Astrocyte (in vitro differentiated cells and primary cell): Measurements from ENCODE around the gene CH25H. TPM values are rescaled to one million over a fixed set of nuclear protein-coding genes. Genes with fewer than 3 reads are reported as not detected.

Experiments used
- DNase-seq: peaks from one replicate; pipeline ENCODE4 v3.0.0-alpha.2; 2010; ENCODE audit warnings: low read depth
- FAIRE-seq: peaks from 2 replicates; lab custom pipeline; 2011; peaks lifted over from hg19 to GRCh38; lab: Jason Lieb, UNC
- H2AFZ ChIP-seq: 2 replicates; pipeline ENCODE4 v1.6.0; 2012; ENCODE audit warnings: low read depth, low read length, inconsistent platforms
- H3K27ac ChIP-seq: 2 replicates; pipeline ENCODE4 v1.5.1; 2011; ENCODE audit warnings: low read depth, low read length, inconsistent platforms
- H3K27me3 ChIP-seq: 2 replicates; pipeline ENCODE4 v1.6.0; 2011; ENCODE audit warnings: low read length, inconsistent platforms; ENCODE audit not compliant: insufficient read depth
- H3K36me3 ChIP-seq: 2 replicates; pipeline ENCODE4 v1.5.1; 2011; ENCODE audit warnings: low read length, inconsistent platforms; ENCODE audit not compliant: insufficient read depth
- H3K4me1 ChIP-seq: 2 replicates; pipeline ENCODE4 v1.5.1; 2011; ENCODE audit warnings: low read length, inconsistent platforms; ENCODE audit not compliant: insufficient read depth
- H3K4me2 ChIP-seq: 2 replicates; pipeline ENCODE4 v1.6.0; 2012; ENCODE audit warnings: low read length, inconsistent platforms
- H3K4me3 ChIP-seq: 2 replicates; pipeline ENCODE4 v1.5.1; 2011; ENCODE audit warnings: low read depth, mild to moderate bottlenecking, low read length, inconsistent platforms; ENCODE audit not compliant: insufficient read depth
- H3K79me2 ChIP-seq: 2 replicates; pipeline ENCODE4 v1.6.0; 2012; ENCODE audit warnings: mild to moderate bottlenecking, low read length, inconsistent platforms; ENCODE audit not compliant: insufficient read depth
- H3K9ac ChIP-seq: 2 replicates; pipeline ENCODE4 v1.6.0; 2012; ENCODE audit warnings: mild to moderate bottlenecking, low read length, inconsistent platforms
- H3K9me3 ChIP-seq: 2 replicates; pipeline ENCODE4 v1.5.1; 2012; ENCODE audit warnings: low read depth, mild to moderate bottlenecking, low read length, inconsistent platforms; ENCODE audit not compliant: insufficient read depth
- H4K20me1 ChIP-seq: 2 replicates; pipeline ENCODE4 v1.6.0; 2012; ENCODE audit warnings: low read length, inconsistent platforms; ENCODE audit not compliant: insufficient read depth
- H3K27ac Mint-ChIP-seq: one replicate; pipeline ENCODE4 v1.8.0; 2021; ENCODE audit warnings: mild to moderate bottlenecking, mixed read lengths; ENCODE audit not compliant: unreplicated experiment
- H3K27me3 Mint-ChIP-seq: one replicate; pipeline ENCODE4 v1.8.0; 2021; ENCODE audit warnings: low read depth, mixed read lengths; ENCODE audit not compliant: unreplicated experiment
- H3K36me3 Mint-ChIP-seq: one replicate; pipeline ENCODE4 v1.8.0; 2021; ENCODE audit warnings: low read depth, mixed read lengths; ENCODE audit not compliant: unreplicated experiment
- H3K4me1 Mint-ChIP-seq: one replicate; pipeline ENCODE4 v1.8.0; 2021; ENCODE audit warnings: low read depth, mixed read lengths; ENCODE audit not compliant: unreplicated experiment
- H3K4me3 Mint-ChIP-seq: one replicate; pipeline ENCODE4 v1.8.0; 2021; ENCODE audit warnings: mild to moderate bottlenecking, moderate library complexity, mixed read lengths; ENCODE audit not compliant: unreplicated experiment
- H3K9me3 Mint-ChIP-seq: one replicate; pipeline ENCODE4 v1.8.0; 2021; ENCODE audit warnings: mild to moderate bottlenecking, mixed read lengths; ENCODE audit not compliant: unreplicated experiment
- EZH2 ChIP-seq: IDR thresholded peaks from 2 replicates; pipeline ENCODE4 v1.6.1; 2012; ENCODE audit warnings: mild to moderate bottlenecking, low read length, inconsistent platforms; ENCODE audit not compliant: insufficient read depth
- total RNA-seq: library from RNA; stranded (reverse); gene quantifications from 2 replicates; pipeline ENCODE4 v1.2.1, GENCODE V29; 2021
- TF ChIP-seq, protein P1 (sequence below): IDR thresholded peaks from 2 replicates; pipeline ENCODE4 v1.5.1; 2011; ENCODE audit warnings: low read depth, mild to moderate bottlenecking, inconsistent platforms, low read length, moderate library complexity; ENCODE audit not compliant: insufficient read depth

The CH25H gene
- total RNA-seq, 1 donor from 2014 or later: 0.34 TPM

DNA sequence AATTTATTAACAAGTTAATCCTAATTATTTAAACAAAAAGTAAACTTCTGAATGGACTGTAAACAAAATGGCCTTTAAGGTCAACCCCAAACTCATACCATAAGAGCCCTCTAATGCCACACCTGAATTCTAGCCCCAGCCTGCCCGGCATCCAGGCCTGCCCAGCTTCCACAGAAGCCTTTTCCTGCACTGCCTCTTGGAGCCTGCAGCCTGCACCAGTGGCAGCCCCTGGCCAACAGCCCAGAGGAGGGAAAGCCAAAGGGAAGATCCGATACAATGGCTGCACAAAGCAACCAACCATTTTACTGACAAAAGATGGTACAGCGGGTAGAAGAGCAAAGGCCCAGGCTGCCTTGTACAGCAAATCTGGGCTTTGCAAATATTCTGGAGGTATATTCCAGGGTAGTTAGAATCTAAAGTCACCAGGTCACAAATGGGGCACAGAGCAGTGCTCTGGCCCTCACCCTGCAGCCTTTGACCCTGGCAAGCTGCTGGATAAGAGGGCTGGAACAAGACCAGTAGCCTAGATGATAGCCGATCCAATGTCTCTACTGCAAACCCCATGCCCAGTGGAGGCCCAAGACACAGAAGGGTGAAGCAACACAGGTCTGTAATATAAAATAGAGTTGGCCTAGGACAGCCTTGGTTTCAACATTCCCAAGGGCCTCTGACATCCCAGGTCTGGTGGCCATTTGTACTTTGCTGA is 12.5 kb upstream of the CH25H start:
- no peak overlapping the region for H3K4me2 ChIP-seq
- no peaks in the 10 kb centered on the region for H3K27me3 ChIP-seq
- H3K36me3 ChIP-seq: no peaks in the 10 kb centered on the region
- H3K36me3 Mint-ChIP-seq: peaks cover 2% of the 10 kb centered on the region
- H3K4me1 Mint-ChIP-seq: peaks cover 8% of the 10 kb centered on the region
- H4K20me1 ChIP-seq: no peaks in the 10 kb centered on the region
- no peaks in the 10 kb centered on the region for H3K4me1 ChIP-seq
- no peak overlapping the region for H3K27ac Mint-ChIP-seq
- no peak overlapping the region for H2AFZ ChIP-seq
- no peaks in the 10 kb centered on the region for H3K79me2 ChIP-seq
- H3K4me3 ChIP-seq: no peak overlapping the region
- TF ChIP-seq, protein P1, sequence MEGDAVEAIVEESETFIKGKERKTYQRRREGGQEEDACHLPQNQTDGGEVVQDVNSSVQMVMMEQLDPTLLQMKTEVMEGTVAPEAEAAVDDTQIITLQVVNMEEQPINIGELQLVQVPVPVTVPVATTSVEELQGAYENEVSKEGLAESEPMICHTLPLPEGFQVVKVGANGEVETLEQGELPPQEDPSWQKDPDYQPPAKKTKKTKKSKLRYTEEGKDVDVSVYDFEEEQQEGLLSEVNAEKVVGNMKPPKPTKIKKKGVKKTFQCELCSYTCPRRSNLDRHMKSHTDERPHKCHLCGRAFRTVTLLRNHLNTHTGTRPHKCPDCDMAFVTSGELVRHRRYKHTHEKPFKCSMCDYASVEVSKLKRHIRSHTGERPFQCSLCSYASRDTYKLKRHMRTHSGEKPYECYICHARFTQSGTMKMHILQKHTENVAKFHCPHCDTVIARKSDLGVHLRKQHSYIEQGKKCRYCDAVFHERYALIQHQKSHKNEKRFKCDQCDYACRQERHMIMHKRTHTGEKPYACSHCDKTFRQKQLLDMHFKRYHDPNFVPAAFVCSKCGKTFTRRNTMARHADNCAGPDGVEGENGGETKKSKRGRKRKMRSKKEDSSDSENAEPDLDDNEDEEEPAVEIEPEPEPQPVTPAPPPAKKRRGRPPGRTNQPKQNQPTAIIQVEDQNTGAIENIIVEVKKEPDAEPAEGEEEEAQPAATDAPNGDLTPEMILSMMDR: no peak
- no peak for TF ChIP-seq EZH2
- H3K9me3 Mint-ChIP-seq: no peaks in the 10 kb centered on the region
- no peaks in the 10 kb centered on the region for H3K9me3 ChIP-seq
- no peak overlapping the region for H3K27ac ChIP-seq
- FAIRE-seq: no peak
- no peak for DNase-seq
- H3K27me3 Mint-ChIP-seq: no peaks in the 10 kb centered on the region
- H3K4me3 Mint-ChIP-seq: no peak overlapping the region
- no peak overlapping the region for H3K9ac ChIP-seq

DNA sequence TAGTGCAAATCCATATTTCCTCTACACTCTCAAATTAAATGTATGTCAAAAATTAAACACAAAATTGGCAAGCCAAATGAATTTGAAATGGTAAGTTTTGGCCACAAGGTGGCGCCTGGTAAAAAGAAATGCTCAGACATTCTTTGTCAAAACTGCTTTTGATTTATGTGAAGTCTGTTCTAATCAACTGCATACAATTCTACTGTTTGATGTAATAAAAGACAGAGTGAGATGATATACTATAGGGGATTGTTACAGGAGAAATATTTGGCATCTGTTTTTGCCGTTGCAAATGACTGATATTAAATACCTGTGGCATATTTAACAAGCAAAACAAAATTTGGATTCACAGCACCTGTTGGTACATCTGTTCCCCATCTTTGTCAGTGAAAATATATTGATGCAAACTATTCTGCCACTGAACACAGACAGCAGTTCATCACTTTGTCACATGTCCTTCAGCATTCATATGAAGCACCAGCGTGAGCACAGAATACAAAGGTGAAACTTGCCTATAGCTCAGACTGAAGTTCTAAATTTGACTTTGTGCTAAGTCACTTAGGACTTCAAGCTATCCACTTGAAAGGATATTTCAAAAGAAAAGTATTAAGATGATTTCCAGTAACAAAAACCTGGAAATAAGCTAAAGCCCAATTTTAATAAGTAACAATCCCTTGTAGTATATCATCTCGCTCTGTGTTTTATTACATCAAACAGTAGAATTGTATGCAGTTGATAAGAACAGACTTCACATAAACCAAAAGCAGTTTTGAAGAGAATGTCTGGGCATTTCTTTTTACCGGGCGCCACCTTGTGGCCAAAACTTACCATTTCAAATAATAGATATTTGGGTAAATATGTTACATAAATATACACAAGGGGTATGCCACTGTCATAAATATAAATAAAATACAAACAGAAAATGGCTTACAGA is 10.2 kb upstream of the CH25H start:
- Mint-ChIP-seq H3K27ac (no peak overlapping the region), H3K36me3 (peaks cover 2% of the 10 kb centered on the region), H3K4me3 (no peak overlapping the region), H3K4me1 (peaks cover 9% of the 10 kb centered on the region), H3K9me3 (no peaks in the 10 kb centered on the region), H3K27me3 (peaks cover 2% of the 10 kb centered on the region)
- H3K27ac ChIP-seq: no peak overlapping the region
- no peak overlapping the region for H3K9ac ChIP-seq
- H4K20me1 ChIP-seq: no peaks in the 10 kb centered on the region
- H3K27me3 ChIP-seq: no peaks in the 10 kb centered on the region
- peak overlapping the region; percentile 2 for H3K4me2 ChIP-seq
- TF ChIP-seq EZH2: no peak
- TF ChIP-seq, protein P1: peak; percentile 80
- peak; percentile 36 for DNase-seq
- H3K9me3 ChIP-seq: no peaks in the 10 kb centered on the region
- no peak overlapping the region for H3K4me3 ChIP-seq
- no peaks in the 10 kb centered on the region for H3K4me1 ChIP-seq
- H2AFZ ChIP-seq: no peak overlapping the region
- H3K79me2 ChIP-seq: no peaks in the 10 kb centered on the region
- no peak for FAIRE-seq
- no peaks in the 10 kb centered on the region for H3K36me3 ChIP-seq
